PC-9 (cell line): ENCODE data around the gene POLD3. TPM values are rescaled to one million over a fixed set of nuclear protein-coding genes. Genes with fewer than 3 reads are reported as not detected.
A peak's percentile ranks its signal among the peaks of the same experiment; 100 is the strongest.

Experiments
- BruUV-seq: library from RNA; stranded (reverse); fragments of 400-500 nt; replicated peaks from 2 replicates; lab custom pipeline; 2021; lab: Mats Ljungman, UMichigan
- CTCF ChIA-PET: fragments of 300-600 bp; sonication (Branson Sonifier 250); formaldehyde crosslinking; loops from one replicate; lab custom pipeline; 2022; ENCODE audit warnings: antibody characterized with exemption; lab: Charles Lee
- POLR2A ChIA-PET: fragments of 300-600 bp; sonication (Branson Sonifier 250); formaldehyde crosslinking; loops from one replicate; lab custom pipeline; 2022; ENCODE audit warnings: antibody characterized with exemption; ENCODE audit not compliant: unreplicated experiment; lab: Charles Lee
- DNase-seq, 2 experiments: peaks; one replicate each; pipeline versions ENCODE4 v3.0.0 to v3.0.0-alpha.2; 2015 to 2022; ENCODE audit warnings: mixed read lengths in 1 of 2
- H2AFZ ChIP-seq: fragments of 200-600 bp; sonication (generic); 2 replicates; pipeline ENCODE4 v1.8.1; 2017; ENCODE audit warnings: antibody characterized with exemption
- H3F3A ChIP-seq: fragments of 200-600 bp; sonication (generic); 2 replicates; pipeline ENCODE4 v1.8.1; 2017; ENCODE audit warnings: antibody characterized with exemption, mild to moderate bottlenecking, low read depth; ENCODE audit not compliant: insufficient read depth
- H3K27ac ChIP-seq: fragments of 200-600 bp; sonication (generic); 2 replicates; pipeline ENCODE4 v1.6.1; 2016; ENCODE audit warnings: mixed run types
- H3K27me3 ChIP-seq: fragments of 200-600 bp; sonication (generic); 2 replicates; pipeline ENCODE4 v1.6.1; 2016; ENCODE audit warnings: low read depth, mixed run types; ENCODE audit not compliant: insufficient read depth
- H3K36me3 ChIP-seq: fragments of 200-600 bp; sonication (generic); 2 replicates; pipeline ENCODE4 v1.6.1; 2016; ENCODE audit warnings: low read depth, mixed run types
- H3K4me1 ChIP-seq: fragments of 200-600 bp; sonication (generic); replicated peaks from 2 replicates; pipeline ENCODE4 v1.6.1; 2016; ENCODE audit warnings: mixed run types; ENCODE audit not compliant: insufficient read depth
- H3K4me2 ChIP-seq: fragments of 200-600 bp; sonication (generic); 2 replicates; pipeline ENCODE4 v1.6.1; 2017; ENCODE audit warnings: mixed run types
- H3K4me3 ChIP-seq: fragments of 200-600 bp; sonication (generic); 2 replicates; pipeline ENCODE4 v1.6.1; 2016; ENCODE audit warnings: mixed run types
- H3K79me2 ChIP-seq: fragments of 200-600 bp; sonication (generic); 2 replicates; pipeline ENCODE4 v1.6.1; 2017; ENCODE audit warnings: low read depth, mixed run types
- H3K9me2 ChIP-seq: fragments of 200-600 bp; sonication (generic); 2 replicates; pipeline ENCODE4 v1.8.1; 2017; ENCODE audit warnings: mild to moderate bottlenecking; ENCODE audit not compliant: insufficient read depth
- H3K9me3 ChIP-seq: fragments of 200-600 bp; sonication (generic); 2 replicates; pipeline ENCODE4 v1.8.1; 2016; ENCODE audit warnings: low read depth; ENCODE audit not compliant: insufficient read depth
- H4K20me1 ChIP-seq: fragments of 200-600 bp; sonication (generic); 2 replicates; pipeline ENCODE4 v1.8.1; 2017; ENCODE audit not compliant: insufficient read depth
- CTCF ChIP-seq: fragments of 200-600 bp; sonication (generic); conservative IDR thresholded peaks from 2 replicates; pipeline ENCODE4 v1.6.1; 2017; ENCODE audit warnings: mixed run types, antibody characterized with exemption, mild to moderate bottlenecking, moderate library complexity
- EZH2 ChIP-seq: fragments of 200-600 bp; sonication (generic); IDR thresholded peaks from 2 replicates; pipeline ENCODE4 v1.8.0; 2017; ENCODE audit warnings: antibody characterized with exemption, low read depth
- intact Hi-C: fragments of 100-400 bp; cut with micrococcal nuclease; formaldehyde crosslinking; loops from one replicate; pipeline ENCODE4 v1.10.0; 2022; ENCODE audit not compliant: unreplicated experiment
- total RNA-seq: library from RNA; stranded (reverse); gene quantifications from 2 replicates; pipeline ENCODE4 v1.2.3, GENCODE V29; 2021

The POLD3 gene
- total RNA-seq, 1 experiment from 2014 or later: 44.1 TPM

- no peaks in the 10 kb centered on the region for H3K9me2 ChIP-seq
- H3K4me2 ChIP-seq: no peak overlapping the region
- H3K4me1 ChIP-seq: no peaks in the 10 kb centered on the region
- intact Hi-C loops: no loop called here
- peaks cover 4% of the 10 kb centered on the region; the same call in 1 of the 2 replicates for H3F3A ChIP-seq
- no peak overlapping the region for H3K27ac ChIP-seq
- TF ChIP-seq EZH2 (no peak), CTCF (no peak)
- H4K20me1 ChIP-seq: no peaks in the 10 kb centered on the region
- POLR2A ChIA-PET: no interaction called here
- CTCF ChIA-PET: no interaction called here
- H3K79me2 ChIP-seq: no peaks in the 10 kb centered on the region
- no peaks in the 10 kb centered on the region for H3K27me3 ChIP-seq
- no peak overlapping the region for H3K4me3 ChIP-seq
- DNase-seq: no peak
- BruUV-seq: no TSS peak
- H3K9me3 ChIP-seq: no peaks in the 10 kb centered on the region
- H2AFZ ChIP-seq: no peak overlapping the region
- H3K36me3 ChIP-seq: no peaks in the 10 kb centered on the region
Measured at GRCh38 chr11:74568028-74568427, 24.4 kb upstream of the POLD3 start.

- Histone ChIP-seq H2AFZ (no peak overlapping the region), H3F3A (no peaks in the 10 kb centered on the region), H3K27me3 (no peaks in the 10 kb centered on the region), H3K4me1 (no peaks in the 10 kb centered on the region), H3K36me3 (no peaks in the 10 kb centered on the region), H3K4me2 (no peak overlapping the region), H3K79me2 (no peaks in the 10 kb centered on the region), H3K9me2 (no peaks in the 10 kb centered on the region), H3K27ac (no peak overlapping the region), H4K20me1 (no peaks in the 10 kb centered on the region), H3K4me3 (no peak overlapping the region), H3K9me3 (no peaks in the 10 kb centered on the region)
- TF ChIP-seq EZH2 (no peak), CTCF (peak; percentile 95)
- BruUV-seq: no TSS peak
- POLR2A ChIA-PET: interaction anchor here (0.6 kb wide), 1 partner anchor 65 kb away, joined by 3 read pairs; no protein-coding TSS in a partner anchor
- CTCF ChIA-PET: interaction anchor here (0.6 to 3.9 kb wide), 9 partner anchors 76 to 925 kb away, joined by 3 to 80 read pairs (median 4); no protein-coding TSS in a partner anchor
- intact Hi-C loops: loop anchor here (1.0 to 2.0 kb wide), 3 partner anchors 78 to 314 kb away; partner anchors contain the start of gene LIPT2
- DNase-seq: peak; percentile 59 to 60
Measured at GRCh38 chr11:74570266-74571061, 21.9 kb upstream of the POLD3 start.

- POLR2A ChIA-PET: no interaction called here
- Histone ChIP-seq H3K9me3 (no peaks in the 10 kb centered on the region), H3K4me3 (no peak overlapping the region), H3F3A (no peaks in the 10 kb centered on the region), H2AFZ (no peak overlapping the region), H3K79me2 (no peaks in the 10 kb centered on the region), H3K36me3 (no peaks in the 10 kb centered on the region), H3K4me1 (no peaks in the 10 kb centered on the region), H3K27me3 (no peaks in the 10 kb centered on the region), H3K9me2 (no peaks in the 10 kb centered on the region), H3K4me2 (no peak overlapping the region), H3K27ac (no peak overlapping the region), H4K20me1 (no peaks in the 10 kb centered on the region)
- intact Hi-C loops: loop anchor here (2.0 kb wide), 2 partner anchors 78 to 314 kb away; partner anchors contain the start of gene LIPT2
- no peak for DNase-seq
- no TSS peak for BruUV-seq
- CTCF ChIA-PET: interaction anchor here (0.6 to 3.9 kb wide), 7 partner anchors 77 to 786 kb away, joined by 3 to 80 read pairs (median 5); no protein-coding TSS in a partner anchor
- TF ChIP-seq CTCF (no peak), EZH2 (no peak)
Measured at GRCh38 chr11:74571062-74571399, 21.4 kb upstream of the POLD3 start.
